Effector CD8-positive, alpha-beta T cell (primary cell): ENCODE results near the gene ST8SIA2.
"Not testable (repeated sequence)": the region's sequence is repeated elsewhere in the genome, so short reads cannot be mapped to it uniquely, and the experiment has no call there.

Experiments
- DNase-seq: peaks from one replicate; lab custom pipeline; 2025; lab: John Stamatoyannopoulos, UW

Gene ST8SIA2

DNA sequence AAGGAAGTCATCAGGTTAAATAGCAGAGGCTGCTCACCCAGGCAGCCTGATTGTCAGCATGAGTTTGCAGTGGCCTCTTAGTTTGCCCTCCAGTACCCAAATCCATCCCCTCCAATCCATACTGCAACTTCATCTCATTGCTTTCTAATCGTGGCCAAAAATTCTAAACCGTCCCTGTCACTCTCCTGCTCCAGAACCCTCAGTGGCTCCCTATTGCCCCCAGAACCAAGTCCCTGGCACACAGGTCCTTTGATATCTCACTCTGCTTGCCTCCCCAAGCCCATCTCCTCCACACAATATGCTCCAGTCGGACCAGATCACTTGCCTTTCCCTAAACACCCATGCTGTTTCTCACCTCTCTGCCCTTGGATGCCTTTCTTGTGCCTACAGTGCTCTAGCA, 49.7 kb downstream of the ST8SIA2 start:
- no peak for DNase-seq

DNA sequence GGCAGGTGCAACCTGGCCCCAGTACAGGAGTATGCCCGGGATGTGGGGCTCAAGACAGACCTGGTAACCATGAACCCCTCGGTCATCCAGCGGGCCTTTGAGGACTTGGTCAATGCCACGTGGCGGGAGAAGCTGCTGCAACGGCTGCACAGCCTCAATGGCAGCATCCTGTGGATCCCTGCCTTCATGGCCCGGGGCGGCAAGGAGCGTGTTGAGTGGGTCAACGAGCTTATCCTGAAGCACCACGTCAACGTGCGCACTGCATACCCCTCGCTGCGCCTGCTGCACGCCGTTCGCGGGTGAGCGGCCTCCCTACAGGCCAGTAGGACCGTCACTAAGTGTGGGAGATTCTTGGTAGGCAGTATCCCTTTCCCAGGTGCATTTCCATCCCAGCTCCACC, 51.0 kb downstream of the ST8SIA2 start:
- DNase-seq = no peak

DNA sequence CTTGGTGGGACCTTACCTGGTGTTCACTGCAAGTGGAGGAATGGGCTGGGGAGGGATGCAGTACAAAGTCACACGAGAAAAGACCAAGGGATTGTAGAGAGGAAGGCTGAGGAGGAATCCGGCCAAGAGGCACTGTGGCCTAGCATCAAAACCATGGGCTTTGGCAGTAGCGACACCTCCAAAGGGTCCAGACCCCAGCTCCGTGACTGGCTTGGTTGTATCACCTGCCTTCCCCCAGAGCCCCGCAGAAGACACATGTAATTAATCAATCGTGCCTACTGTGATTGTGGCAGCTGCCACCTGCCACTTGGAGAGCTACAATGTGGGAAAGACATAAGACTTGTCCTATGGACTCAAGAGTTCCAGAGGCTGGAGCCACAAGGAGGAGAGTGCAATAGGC, 54.7 kb downstream of the ST8SIA2 start:
- DNase-seq = no peak

DNA sequence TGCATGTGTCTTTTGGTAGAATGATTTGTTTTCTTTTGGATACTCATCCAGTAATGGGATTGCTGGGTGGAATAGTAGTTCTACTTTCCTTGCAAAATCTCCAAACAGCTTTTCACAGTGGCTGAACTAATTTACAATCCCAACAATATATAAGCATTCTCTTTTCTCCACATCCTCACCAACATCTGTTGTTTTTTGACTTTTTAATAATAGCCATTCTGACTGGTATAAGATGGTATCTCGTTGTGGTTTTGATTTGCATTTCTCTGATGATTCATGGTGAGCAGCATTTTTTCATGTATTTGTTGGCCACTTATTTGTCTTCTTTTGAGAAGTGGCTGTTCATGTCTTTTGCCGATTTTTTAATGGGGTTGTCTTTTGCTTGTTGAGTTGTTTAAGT, 55.8 kb downstream of the ST8SIA2 start:
- DNase-seq = no peak

DNA sequence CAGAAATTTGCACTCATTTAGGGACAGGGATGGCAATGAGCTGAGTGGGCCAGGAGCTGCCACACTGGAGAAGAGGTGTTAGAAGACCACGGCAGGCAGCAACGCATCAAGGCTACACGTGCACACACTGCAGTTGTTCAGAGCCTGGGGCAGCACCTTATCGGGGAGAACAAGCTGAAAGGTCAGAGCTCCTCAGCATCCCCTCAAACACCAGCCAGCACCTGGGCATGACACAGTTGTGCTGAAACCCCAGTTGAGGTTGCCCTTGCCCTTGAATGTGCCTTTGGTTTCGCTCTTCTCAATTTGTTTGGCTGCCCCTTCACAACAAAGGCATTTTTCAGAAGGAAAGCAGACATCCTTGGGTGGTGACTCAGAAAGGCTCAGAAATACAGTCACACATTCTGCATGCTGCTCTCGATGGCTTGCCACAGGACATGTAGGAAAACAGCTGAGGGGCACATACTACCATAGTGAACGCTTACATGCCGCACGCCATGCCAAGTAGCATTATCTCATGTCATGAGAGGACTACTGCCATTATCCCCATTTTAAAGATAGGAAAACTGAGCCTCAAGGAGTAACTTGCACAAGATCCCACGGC, 57.6 kb downstream of the ST8SIA2 start:
- DNase-seq = no peak

DNA sequence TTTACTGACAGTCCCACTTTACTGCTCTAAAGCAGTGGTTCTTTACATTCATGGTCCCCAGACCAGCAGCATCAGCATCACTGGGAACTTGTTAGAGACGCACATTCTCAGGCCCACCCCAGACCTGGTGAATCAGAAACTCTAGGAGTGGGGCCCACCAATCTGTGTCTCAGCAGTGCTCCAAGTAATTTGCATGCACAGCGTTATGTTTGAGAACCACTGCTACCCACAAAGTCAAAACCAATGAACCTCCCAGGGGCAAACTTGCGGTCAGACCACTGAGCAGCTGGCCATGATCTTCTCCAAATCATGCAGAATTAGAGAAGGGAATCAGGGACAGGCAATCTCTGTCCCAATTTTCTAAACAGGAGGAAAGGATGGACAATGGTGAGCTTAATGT, 58.5 kb downstream of the ST8SIA2 start:
- DNase-seq = no peak

DNA sequence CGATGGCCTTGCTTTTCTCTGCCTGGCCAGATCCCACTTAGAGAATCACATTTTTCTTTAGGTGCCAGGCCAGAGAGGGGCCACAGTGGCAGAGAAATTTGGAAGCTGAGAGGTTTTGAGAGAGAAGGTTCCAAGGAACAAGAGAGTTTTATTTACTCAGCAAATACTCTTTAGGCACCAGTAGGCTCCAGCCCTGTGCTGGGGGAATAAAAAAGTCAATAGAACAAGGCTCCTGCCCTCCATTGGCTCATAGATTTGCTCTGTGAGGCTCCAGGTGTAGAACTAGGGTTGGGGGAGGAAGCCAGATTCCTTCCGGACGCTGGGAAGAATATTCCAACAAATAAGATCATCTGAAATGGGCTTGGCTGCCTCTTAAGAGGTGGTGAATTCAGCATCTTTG, 59.9 kb downstream of the ST8SIA2 start:
- DNase-seq = no peak

DNA sequence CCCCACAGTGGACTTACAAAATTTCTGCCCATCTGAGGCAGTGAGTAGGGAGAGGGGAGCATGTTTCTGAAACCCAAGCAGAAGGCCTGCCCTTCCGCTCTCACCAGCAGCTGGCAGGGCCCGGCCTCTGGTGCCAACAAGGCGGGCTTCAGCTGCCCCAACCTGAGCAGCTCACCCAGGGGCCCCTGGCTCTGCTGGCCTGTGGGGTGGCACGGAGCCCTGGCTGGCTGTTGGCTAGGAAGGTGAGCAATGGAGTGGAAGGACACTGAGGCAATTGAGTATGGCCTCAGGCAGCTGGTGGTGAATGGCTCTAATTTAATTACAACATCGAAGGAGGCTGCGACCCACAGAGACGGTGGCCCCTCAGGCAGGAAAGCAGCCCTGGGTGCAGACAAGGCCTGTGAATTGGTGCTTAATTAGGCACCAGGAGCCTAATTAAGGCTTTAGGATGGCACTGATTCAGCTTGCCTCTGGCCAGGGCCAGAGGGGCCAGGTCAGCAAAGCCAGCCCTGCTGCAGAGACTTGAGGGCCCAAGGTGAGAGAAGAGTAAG, 60.9 kb downstream of the ST8SIA2 start:
- DNase-seq = no peak

DNA sequence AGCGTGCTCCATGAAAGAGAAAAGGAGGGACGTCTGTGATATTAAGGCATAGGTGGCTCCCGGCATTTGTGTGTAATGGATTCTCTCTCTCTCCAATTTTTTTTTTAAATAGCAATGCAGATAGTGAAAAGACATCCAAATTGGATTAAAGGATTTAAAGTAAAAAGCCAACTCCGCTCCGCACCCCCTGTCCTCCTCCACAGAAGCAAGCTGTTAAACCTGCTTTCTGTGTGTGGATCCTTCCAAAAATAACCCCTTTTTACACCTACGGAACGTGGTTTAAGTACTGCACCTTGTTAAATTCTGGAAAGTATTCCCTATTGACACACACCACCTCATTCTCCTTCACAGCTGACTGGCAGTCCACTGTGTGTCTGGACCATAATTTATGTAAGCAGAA, 61.6 kb downstream of the ST8SIA2 start:
- DNase-seq = no peak

DNA sequence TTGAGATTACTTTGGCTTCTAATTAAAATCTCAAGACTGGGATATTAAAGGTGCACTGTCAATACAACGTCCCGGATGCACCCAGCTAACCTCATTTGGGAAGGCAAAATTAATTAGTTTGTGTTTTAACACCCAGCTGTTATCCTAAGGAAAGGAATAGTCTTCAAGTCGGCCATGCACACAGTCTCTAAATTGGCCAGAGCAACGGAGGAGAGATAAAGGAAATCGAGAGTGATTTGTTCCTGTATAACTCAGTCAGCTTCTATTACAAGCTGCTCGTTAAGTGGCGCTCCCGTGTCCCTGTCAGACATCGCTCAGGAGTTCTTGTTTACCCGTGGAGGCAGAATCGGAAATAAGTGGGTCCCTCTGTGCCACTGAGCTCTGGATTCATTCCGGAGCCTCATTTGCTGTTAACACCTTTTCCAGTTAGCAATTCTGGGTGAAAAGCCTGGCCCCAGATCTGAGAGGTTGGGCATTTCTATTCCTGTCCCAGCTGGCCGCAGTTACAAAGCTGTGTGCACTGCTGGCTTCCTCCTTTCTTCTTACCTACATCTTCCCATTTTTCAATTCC, 63.9 kb downstream of the ST8SIA2 start:
- DNase-seq = no peak

DNA sequence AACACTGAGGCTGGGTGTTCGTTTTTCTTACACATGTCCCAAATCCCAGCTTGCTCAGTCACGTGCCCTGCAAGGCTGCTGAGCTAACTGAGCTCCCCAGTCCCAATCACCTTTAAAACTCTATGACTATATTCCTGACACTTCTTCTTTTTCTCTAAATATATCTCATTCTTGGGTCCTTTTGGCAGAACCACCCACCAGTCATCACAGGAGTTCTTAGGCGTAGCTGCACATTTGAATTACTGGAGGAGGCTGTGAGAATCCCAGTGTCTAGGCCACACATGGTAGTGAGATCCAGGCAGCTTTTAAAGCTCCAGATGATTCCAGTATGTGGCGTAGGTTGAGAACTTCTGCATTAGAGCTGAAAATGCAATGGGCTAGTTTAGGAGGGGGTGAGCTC, 66.3 kb downstream of the ST8SIA2 start:
- DNase-seq = no peak

DNA sequence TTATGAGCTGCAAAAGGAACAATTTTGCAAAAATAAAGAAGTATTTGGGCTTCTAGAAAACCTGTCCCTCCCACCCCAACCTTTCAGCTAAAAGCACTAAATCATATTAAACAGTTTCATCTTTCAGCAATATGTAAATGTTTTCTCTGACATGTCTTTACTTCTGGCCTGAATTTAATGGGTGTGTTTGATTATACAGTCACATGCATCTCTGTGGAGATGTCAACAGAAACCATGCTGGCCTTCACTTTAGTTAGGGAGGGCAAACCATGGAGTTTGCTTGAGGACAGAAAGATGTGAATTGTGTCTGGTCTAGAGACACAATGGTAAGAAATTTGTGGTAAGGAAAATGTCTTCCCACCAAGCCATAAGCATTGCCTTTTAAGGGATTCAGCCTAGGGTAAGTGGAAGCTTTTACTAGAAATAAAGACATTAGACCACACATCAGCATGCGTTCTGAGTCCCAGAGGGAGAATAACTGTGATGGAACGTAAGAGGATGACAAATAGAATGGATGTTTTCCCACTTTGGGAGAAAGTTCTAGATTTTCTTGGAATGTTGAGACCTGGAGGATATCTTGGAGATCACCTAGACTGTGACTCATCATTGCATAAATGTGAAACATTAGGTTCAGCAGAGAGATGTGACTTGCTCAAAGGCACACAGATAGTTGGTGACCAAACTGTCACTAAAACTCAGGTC, 68.9 kb downstream of the ST8SIA2 start:
- no peak for DNase-seq

DNA sequence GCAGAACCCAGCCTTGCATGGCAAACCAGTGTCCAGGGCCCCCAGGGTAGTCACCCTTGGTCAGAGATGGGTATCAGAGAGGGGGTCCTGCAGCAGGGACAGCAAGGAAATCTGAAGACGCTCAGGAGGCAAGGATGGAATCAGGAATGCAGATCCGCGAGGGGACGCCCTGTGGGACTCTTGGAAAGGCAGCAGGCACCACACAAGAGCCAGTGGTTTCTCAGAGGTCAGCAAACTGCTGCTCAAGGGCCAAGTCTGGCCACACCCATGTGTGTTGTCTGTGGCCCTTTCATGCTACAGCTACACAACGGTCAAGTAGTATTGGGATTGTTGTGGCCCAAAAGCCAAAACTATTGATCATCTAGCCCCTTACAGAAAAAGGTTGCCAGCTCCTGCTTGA, 69.7 kb downstream of the ST8SIA2 start:
- no peak for DNase-seq

DNA sequence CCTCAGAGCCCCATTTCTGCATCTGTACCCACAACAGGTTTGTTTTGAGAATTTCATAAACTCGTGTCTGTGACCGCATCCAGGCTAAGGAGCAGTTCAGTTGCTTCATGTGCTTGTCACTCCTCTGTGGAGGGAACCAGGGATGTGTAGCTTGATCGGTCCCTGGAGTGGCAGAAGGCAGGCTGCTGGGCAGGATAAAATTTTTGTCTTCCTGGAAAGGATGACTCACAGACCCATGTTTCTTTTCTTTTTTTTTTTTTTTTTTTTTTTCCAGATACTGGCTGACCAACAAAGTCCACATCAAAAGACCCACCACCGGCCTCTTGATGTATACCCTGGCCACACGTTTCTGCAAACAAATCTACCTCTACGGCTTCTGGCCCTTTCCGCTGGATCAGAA, 70.1 kb downstream of the ST8SIA2 start:
- DNase-seq = no peak

DNA sequence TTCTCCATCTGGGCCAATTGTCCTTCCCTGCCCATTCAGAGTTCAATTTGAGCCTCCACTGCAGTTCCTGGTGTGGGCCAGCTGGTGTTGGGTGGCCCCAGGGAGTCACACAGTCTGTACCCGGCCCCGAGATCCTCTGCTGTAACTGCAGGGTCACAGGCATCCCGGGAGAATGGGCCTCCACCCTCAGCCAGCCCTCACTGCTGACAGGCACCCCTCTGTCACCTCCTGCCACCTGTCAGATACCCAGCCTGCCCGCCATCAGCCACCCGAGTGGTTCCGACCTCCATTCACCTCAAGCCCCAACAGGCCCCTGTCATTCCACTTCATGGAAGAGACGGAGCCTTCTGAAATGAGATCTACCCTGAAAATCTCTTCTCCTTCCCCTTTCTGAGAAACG, 73.2 kb downstream of the ST8SIA2 start:
- no peak for DNase-seq

DNA sequence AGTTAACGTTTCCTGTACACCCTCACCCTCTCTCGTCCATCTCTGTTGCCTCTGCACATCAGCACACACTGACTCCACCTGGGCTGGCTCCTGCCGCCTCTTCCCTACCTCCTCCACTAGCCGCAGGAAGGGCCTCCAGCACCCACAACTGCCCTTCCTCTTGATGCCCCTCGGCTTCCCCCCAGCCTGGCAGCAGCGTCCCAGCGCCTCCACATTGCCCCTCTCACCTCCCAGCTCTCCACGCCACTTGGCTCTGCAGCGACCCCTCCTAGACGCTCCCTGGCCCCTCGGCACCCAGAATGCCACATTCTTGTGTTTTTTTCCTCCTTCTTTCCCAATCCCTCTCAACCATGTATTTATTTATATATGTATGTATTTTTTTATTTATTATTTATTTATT, 73.6 kb downstream of the ST8SIA2 start:
- DNase-seq = no peak

DNA sequence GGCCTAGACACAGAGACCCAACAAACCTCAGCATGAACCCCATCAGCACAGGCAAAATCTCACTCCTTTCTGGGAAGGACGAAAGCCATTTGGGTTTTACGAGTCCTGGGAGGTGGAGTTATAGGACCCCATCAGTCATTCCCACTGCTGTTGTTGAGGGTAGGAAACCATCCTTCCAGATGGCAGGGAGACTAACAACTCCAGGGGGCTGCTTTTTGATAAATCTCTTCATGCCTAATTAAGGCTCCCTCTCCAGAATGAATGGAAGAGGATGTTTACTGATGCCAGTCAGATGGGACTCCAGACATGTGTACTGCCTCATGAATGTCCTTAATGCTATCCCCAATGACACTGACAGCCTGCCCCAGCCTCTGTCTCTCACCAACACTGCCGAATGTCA, 75.3 kb downstream of the ST8SIA2 start:
- no peak for DNase-seq

DNA sequence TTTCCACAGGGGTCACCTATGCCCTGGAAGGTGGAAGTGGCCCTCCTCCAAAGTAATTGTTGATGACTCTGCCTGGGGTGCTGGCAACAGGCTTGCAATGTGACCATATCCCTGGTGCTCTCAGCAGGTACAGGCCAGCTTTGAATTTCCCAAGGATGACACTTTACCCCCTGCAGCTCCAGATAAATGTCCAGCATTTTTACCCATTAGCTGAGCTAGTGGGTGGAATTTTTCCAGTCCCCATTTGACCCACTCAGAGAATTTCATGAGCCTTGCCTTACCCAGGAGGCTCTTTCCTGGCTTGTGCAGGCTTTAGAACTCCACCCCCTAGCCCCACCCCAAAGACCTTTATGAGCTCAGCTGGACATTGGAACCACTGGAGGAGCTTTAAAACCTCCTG, 77.6 kb downstream of the ST8SIA2 start:
- DNase-seq = no peak

DNA sequence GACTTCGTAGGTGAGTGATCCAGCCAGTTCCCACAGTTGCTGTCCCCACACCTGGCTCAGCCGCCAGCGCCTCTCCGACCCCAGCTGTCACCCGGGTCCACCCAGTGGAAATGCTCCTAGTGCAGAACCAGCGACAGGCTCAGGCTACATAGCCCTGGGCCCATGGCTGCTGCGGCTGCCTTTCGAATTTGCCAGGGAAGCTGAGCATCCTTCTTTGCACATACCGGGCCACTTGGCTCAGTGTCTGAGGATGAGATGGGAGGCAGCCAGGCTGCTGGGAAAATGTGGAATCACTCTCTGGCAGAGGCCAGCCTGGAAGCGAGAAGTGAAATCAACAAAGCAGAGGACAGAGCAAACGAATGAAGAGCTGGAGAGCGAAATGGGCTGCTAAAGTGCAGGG, 80.1 kb downstream of the ST8SIA2 start:
- DNase-seq = no peak

DNA sequence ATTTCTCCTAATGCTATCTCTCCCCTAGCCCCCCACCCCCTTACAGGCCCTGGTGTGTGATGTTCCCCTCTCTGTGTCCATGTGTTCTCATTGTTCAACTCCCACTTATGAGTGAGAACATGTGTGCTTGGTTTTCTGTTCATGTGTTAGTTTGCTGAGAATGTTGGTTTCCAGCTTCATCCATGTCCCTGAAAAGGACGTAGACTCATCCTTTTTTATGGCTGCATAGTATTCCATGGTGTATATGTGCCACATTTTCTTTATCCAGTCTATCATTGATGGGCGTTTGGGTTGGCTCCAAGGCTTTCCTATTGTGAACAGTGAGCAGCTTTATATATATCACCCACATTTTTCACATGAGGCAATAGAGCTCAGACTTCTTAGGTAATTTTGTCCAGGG, 86.0 kb downstream of the ST8SIA2 start:
- not testable (repeated sequence) for DNase-seq

DNA sequence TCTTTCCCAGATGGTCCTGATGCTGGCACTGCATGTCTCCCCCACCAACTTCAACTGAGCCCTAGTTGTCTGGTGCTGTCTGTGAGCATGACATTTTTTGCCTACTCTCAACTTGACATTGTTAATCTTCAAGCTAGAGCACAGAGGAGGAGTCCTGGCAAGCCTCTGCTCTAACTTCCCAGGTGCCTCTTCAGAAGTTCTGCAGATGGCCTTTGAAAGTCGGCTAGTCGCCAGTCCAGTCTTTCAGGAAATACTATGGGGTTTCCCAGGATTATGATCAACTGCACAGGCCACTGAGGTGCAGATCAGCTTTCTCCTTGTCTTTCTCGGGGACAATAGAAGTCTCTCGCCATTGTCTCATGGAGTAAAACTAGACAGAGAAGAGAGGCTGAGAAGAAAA, 86.7 kb downstream of the ST8SIA2 start:
- no peak for DNase-seq

DNA sequence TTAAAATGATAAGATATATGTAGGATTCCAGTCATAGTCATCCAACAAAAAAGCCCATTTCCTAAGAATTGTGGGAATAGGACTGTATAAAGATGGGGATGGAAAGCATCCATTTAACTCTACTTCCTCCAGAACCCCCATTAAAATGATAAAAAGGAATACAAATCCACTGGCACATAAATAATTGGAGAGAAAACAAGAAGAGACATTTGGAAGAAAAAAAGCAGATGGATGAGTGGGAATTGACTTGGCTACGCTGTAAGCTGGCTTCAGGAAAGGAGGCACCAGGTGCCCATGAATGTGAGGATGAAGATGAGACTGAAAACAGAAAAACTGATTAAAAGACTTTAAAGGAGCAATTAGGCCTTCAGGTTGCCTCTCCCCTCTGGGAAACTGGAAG, 91.8 kb downstream of the ST8SIA2 start:
- DNase-seq = no peak

DNA sequence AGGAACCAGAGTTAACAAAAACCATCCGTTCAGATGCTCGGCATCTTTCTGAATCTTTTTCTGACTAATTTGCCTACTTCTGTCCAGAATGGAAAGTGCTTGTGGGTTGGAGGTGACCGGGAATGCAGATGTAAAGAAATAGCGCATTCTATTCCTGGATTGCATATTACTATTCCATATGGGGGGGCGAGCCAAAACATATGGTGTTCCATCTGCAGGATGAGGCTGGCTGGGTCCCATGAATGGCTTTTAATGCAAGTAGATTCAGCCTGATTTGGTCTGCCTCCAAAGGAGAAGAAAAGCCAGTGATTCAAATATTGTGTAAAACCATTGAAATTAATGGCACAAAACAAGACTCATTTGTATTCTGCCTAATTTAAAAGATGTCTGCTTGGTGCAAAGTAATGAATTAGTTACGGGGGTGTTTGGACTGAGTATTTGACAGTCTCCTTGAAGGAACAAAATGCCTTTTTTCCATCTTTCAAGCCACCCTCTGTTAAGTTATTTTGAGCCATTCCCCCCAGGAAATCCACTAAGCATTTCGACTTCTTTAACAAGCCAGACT, 99.0 kb downstream of the ST8SIA2 start:
- no peak for DNase-seq
